ENCODE results near the gene ANKRD40. TPM values are rescaled to one million over a fixed set of nuclear protein-coding genes. Genes with fewer than 3 reads are reported as not detected.
A peak's percentile ranks its signal among the peaks of the same experiment; 100 is the strongest.

The ANKRD40 gene
- total RNA-seq, 4 donors from 2014 or later, result 18.7 to 30.8 (median 24.2) TPM

DNA sequence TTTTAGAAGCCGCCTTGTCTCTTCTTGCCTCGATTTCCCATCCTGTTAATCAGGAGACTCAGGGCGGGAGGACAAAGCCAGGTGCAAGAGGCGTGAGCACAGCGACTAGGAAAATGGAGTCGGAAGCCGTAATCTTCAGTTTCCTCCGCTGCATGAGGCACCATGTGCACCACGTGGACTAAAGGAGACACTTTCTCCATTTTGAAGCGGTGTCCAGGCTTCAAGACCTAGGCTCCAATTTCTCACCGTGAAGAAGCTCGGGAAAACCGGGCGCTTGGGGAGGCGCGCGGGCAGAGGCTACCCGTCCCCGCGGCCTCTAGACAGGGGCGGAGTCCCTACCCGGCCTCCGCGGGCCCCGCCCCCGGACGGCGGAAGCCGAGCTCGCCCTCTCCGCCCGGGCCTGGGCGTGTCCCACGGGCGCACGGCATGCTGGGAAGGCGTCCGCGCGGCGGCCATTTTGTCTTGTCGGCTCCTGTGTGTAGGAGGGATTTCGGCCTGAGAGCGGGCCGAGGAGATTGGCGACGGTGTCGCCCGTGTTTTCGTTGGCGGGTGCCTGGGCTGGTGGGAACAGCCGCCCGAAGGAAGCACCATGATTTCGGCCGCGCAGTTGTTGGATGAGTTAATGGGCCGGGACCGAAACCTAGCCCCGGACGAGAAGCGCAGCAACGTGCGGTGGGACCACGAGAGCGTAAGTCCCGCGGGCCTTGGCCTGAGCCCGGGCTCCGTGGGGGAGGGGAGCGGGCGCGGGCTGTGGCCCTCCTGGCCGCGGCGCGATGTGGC is 11.6 kb upstream of the ANKRD40 start, which contains the start of gene LUC7L3:
TSS of gene LUC7L3 (plus strand) at position 460 of the 780 bp plus-strand sequence. CDS start at position 590, 130 bp downstream.
- intact Hi-C loops (cut with DNase I; ENCODE audit: low total_unique reads) (no loop called here), in situ Hi-C loops (cut with MboI; ENCODE audit: low pct_ligation_motif_present in 1 of 4, low pct_unique_long_range_greater_than_20kb in 1 of 4, low sequenced_read_pairs in 3 of 4) (no loop called here)
- Histone ChIP-seq H3K4me3 (peak within 1 kb of the TSS; percentile 76 to 94 (median 89)), H3K9me3 (no peaks in the 10 kb centered on the region), H3K36me3 (no peaks in the 10 kb centered on the region), H3K27ac (peak within 1 kb of the TSS; percentile 97 to 99 (median 98)), H3K4me1 (peaks cover 21 to 44% (median 36%) of the 10 kb centered on the region in 4 donors), H3K27me3 (no peaks in the 10 kb centered on the region)
- DNase-seq, result peak; percentile 95
- TF ChIP-seq POLR2A (IDR thresholded peaks at IDR 0.05) (peak; percentile 89), EP300 (IDR thresholded peaks at IDR 0.05; ENCODE audit: low read depth) (no peak), POLR2AphosphoS5 (IDR thresholded peaks at IDR 0.05) (peak; percentile 77 to 94 (median 92)), CTCF (IDR thresholded peaks at IDR 0.05) (no peak)
- WGBS, 2 donors (ENCODE audit: low coverage in 1 of 2), result 1% methylated on average over 13 to 69 of the region's 76 CpGs

- Histone ChIP-seq H3K36me3 (no peaks in the 10 kb centered on the region), H3K27me3 (no peaks in the 10 kb centered on the region), H3K4me1 (peaks cover 0 to 5% (median 2%) of the 10 kb centered on the region in 4 donors), H3K27ac (no peak overlapping the region), H3K9me3 (no peaks in the 10 kb centered on the region), H3K4me3 (no peak overlapping the region)
- TF ChIP-seq CTCF (IDR thresholded peaks at IDR 0.05), result no peak
- no peak for TF ChIP-seq POLR2A (IDR thresholded peaks at IDR 0.05)
- TF ChIP-seq EP300 (IDR thresholded peaks at IDR 0.05; ENCODE audit: low read depth), result no peak
- no peak for TF ChIP-seq POLR2AphosphoS5 (IDR thresholded peaks at IDR 0.05)
- 95 to 100% methylated on average over 3 of the region's 3 CpGs for WGBS, 2 donors (ENCODE audit: low coverage in 1 of 2)
- DNase-seq, result no peak
- intact Hi-C loops (cut with DNase I; ENCODE audit: low total_unique reads), result no loop called here
- in situ Hi-C loops (cut with MboI; ENCODE audit: low pct_ligation_motif_present in 1 of 4, low pct_unique_long_range_greater_than_20kb in 1 of 4, low sequenced_read_pairs in 3 of 4), result no loop called here
These were observed 7.8 kb upstream of the ANKRD40 start for GRCh38 chr17:50715471-50715870.

DNA sequence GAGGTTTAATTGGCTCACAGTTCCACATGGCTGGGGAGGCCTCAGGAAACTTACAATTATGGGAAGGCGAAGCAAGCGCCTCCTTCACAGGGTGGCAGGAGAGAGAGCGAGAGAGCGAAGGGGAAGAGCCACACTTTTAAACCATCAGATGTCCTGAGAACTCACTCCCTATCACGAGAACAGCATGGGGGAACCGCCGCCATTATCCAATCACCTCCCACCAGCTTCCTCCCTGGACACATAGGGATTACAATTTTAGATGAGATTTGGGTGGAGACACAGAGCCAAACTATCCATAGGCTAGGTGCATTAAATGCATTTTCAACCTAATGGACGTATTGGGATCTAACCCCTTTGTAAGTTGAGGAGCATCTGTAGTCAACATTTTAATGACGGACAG is 4.9 kb upstream of the ANKRD40 start:
- TF ChIP-seq EP300 (IDR thresholded peaks at IDR 0.05; ENCODE audit: low read depth) (no peak), CTCF (IDR thresholded peaks at IDR 0.05) (no peak), POLR2A (IDR thresholded peaks at IDR 0.05) (no peak), POLR2AphosphoS5 (IDR thresholded peaks at IDR 0.05) (no peak)
- no peak overlapping the region for H3K4me3 ChIP-seq
- DNase-seq, result no peak
- WGBS, 2 donors (ENCODE audit: low coverage in 1 of 2), result 91% methylated on average over 9 of the region's 9 CpGs
- in situ Hi-C loops (cut with MboI; ENCODE audit: low pct_ligation_motif_present in 1 of 4, low pct_unique_long_range_greater_than_20kb in 1 of 4, low sequenced_read_pairs in 3 of 4) (no loop called here), intact Hi-C loops (cut with DNase I; ENCODE audit: low total_unique reads) (no loop called here)
- H3K9me3 ChIP-seq, result no peaks in the 10 kb centered on the region
- H3K27me3 ChIP-seq, result no peaks in the 10 kb centered on the region
- H3K27ac ChIP-seq, result no peak overlapping the region
- H3K36me3 ChIP-seq, result no peaks in the 10 kb centered on the region
- H3K4me1 ChIP-seq, result peaks cover 11 to 19% (median 17%) of the 10 kb centered on the region in 4 donors

DNA sequence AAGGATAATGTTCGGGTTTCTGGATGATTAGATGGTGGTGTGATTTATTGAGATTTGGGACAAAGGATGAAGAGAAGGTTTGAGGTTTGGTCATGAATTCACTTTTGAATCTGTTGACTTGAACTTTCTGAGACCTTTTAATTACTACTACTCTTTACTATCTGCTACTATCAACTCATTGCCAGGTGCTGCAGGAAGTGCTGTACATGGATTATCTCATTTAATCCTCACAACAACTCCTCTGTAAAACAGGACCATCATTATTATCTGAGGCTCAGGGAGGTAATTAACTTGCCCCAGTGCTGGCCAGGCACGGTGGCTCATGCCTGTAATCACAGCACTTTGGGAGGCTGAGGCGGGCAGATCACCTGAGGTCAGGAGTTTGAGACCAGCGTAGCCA is 2.9 kb upstream of the ANKRD40 start:
- no peaks in the 10 kb centered on the region for H3K9me3 ChIP-seq
- H3K27me3 ChIP-seq, result no peaks in the 10 kb centered on the region
- no peak for DNase-seq
- peaks cover 21 to 32% (median 29%) of the 10 kb centered on the region in 4 donors for H3K4me1 ChIP-seq
- no peak overlapping the region for H3K27ac ChIP-seq
- no peak for TF ChIP-seq POLR2AphosphoS5 (IDR thresholded peaks at IDR 0.05)
- no peak for TF ChIP-seq EP300 (IDR thresholded peaks at IDR 0.05; ENCODE audit: low read depth)
- no peak for TF ChIP-seq POLR2A (IDR thresholded peaks at IDR 0.05)
- no peak for TF ChIP-seq CTCF (IDR thresholded peaks at IDR 0.05)
- no peaks in the 10 kb centered on the region for H3K36me3 ChIP-seq
- intact Hi-C loops (cut with DNase I; ENCODE audit: low total_unique reads), result no loop called here
- no peak overlapping the region for H3K4me3 ChIP-seq
- 86% methylated on average over 1 to 4 of the region's 4 CpGs for WGBS, 2 donors (ENCODE audit: low coverage in 1 of 2)
- in situ Hi-C loops (cut with MboI; ENCODE audit: low pct_ligation_motif_present in 1 of 4, low pct_unique_long_range_greater_than_20kb in 1 of 4, low sequenced_read_pairs in 3 of 4), result no loop called here

All from transverse colon (tissue), 4 donors.